GM12878 (cell line): ENCODE data around the gene SERPINF2. TPM values are rescaled to one million over a fixed set of nuclear protein-coding genes. Genes with fewer than 3 reads are reported as not detected.

Experiments used
- BRCA1 ChIP-seq: IDR thresholded peaks from 2 replicates; pipeline ENCODE4 v1.6.1; 2011; ENCODE audit warnings: low read depth, low read length, improper control_type of control experiment
- ESRRA ChIP-seq: IDR thresholded peaks from 2 replicates; pipeline ENCODE4 v1.6.1; 2012; ENCODE audit warnings: mild to moderate bottlenecking, low read length, improper control_type of control experiment
- MYC ChIP-seq: IDR thresholded peaks from 2 replicates; pipeline ENCODE4 v1.6.1; 2011; ENCODE audit warnings: mild to moderate bottlenecking, low read length, moderate library complexity, inconsistent platforms; ENCODE audit not compliant: insufficient read depth, insufficient replicate concordance, insufficient read length, severe bottlenecking
- NR2C2 ChIP-seq: IDR thresholded peaks from 2 replicates; pipeline ENCODE4 v1.6.1; 2011; ENCODE audit warnings: borderline replicate concordance, low read depth; ENCODE audit not compliant: control insufficient read depth, insufficient read length
- POLR2AphosphoS5 ChIP-seq: IDR thresholded peaks from 2 replicates; pipeline ENCODE4 v1.6.1; 2011; ENCODE audit warnings: mild to moderate bottlenecking, low read length, inconsistent platforms
- SMARCA5 ChIP-seq: fragments of 450-650 bp; IDR thresholded peaks from 2 replicates; pipeline ENCODE4 v1.6.1; 2017; ENCODE audit warnings: mild to moderate bottlenecking
- YY1 ChIP-seq: IDR thresholded peaks from 2 replicates; pipeline ENCODE4 v1.6.1; 2011; ENCODE audit warnings: low read depth, mild to moderate bottlenecking, low read length
- ZNF217 ChIP-seq: fragments of 450-650 bp; IDR thresholded peaks from 2 replicates; pipeline ENCODE4 v1.6.1; 2017; ENCODE audit warnings: antibody characterized with exemption, mild to moderate bottlenecking
- ZNF274 ChIP-seq: IDR thresholded peaks from one replicate; pipeline ENCODE4 v1.8.0; 2011; ENCODE audit not compliant: insufficient read length, insufficient read depth
- polyA plus RNA-seq, 11 experiments: library from polyadenylated mRNA; depleted of rRNA in 4 of 11; unstranded in 6 of 11; stranded (reverse) in 5 of 11; fragments of >200 nt; fragmentation: Nextera tagmentation in 4 of 11; fragmentation: Illumina TruSeq in 1 of 11; extraction: Ambion mirVana in 4 of 11; extraction: Trizol in 1 of 11; gene quantifications; 1 replicate in 1 of 11; 2 replicates in 10 of 11; pipeline versions ENCODE4 v1.2.1 to v1.2.3, GENCODE V29; 2011 to 2016; ENCODE audit warnings: inconsistent platforms in 2 of 11, missing spikeins in 2 of 11, low read depth in 1 of 11
- total RNA-seq, 4 experiments: library from RNA; depleted of rRNA in 3 of 4; stranded (reverse); fragments of >200 nt in 3 of 4; fragmentation: Illumina TruSeq in 1 of 4; extraction: Trizol in 1 of 4; gene quantifications; 2 replicates each; pipeline versions ENCODE4 v1.2.1 to v1.2.3, GENCODE V29; 2013 to 2021
- TF ChIP-seq, protein P1 (sequence below): IDR thresholded peaks from 2 replicates; pipeline ENCODE4 v1.6.1; 2011; ENCODE audit warnings: low read depth, mild to moderate bottlenecking, low read length, moderate library complexity, borderline replicate concordance; ENCODE audit errors: extremely low read depth
- TF ChIP-seq, protein P2 (sequence below): IDR thresholded peaks from 2 replicates; pipeline ENCODE4 v1.6.1; 2011; ENCODE audit warnings: mild to moderate bottlenecking, low read depth, low read length, moderate library complexity; ENCODE audit not compliant: insufficient replicate concordance
- TF ChIP-seq, protein P3 (sequence below), 3 experiments: IDR thresholded peaks in 2 of 3; conservative IDR thresholded peaks in 1 of 3; 2 replicates each; pipeline ENCODE4 v1.5.1; 2011; ENCODE audit warnings: low read depth in 3 of 3, low read length in 3 of 3, mild to moderate bottlenecking in 3 of 3, control low read depth in 2 of 3, moderate library complexity in 2 of 3, inconsistent platforms in 1 of 3, mixed read lengths in 1 of 3; ENCODE audit not compliant: control insufficient read depth in 2 of 3, insufficient read depth in 1 of 3; ENCODE audit errors: extremely low read depth in 1 of 3
- TF ChIP-seq, protein P4 (sequence below): fragments of 450-650 bp; IDR thresholded peaks from 2 replicates; pipeline ENCODE4 v1.6.1; 2017; ENCODE audit warnings: antibody characterized with exemption, mild to moderate bottlenecking, moderate library complexity
- TF ChIP-seq, protein P5 (sequence below): IDR thresholded peaks from 2 replicates; pipeline ENCODE4 v1.6.1; 2012; ENCODE audit warnings: low read depth, low read length, improper control_type of control experiment

The SERPINF2 gene
- total and polyA plus RNA-seq, 10 of the 15 experiments (the other 5 are each of a cell fraction or from before 2014, with no cell fraction given) = 0.04 to 0.21 (median 0.12) TPM; not detected in 6

DNA sequence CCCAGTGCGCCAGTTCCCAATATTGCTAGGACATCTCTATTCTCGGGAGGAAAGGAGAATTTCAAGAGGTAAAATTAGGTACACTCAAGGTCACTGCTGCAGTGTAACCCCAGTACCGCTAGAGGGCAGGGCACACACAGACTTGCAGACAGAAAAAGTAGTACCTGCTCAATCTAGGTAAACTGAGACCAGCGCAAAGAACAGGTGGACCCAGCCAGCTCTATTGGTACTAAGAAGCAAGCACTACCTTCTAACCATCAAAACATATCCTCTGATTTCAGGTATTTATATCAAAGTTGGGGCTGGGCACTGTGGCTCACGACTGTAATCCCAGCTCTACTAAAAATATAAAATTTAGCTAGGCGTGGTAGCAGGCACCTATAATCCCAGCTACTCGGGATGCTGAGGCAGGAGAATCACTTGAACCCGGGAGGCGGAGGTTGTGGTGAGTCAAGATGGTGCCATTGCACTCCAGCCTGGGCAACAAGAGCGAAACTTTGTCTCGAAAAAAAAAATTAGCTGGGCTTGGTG, 21.8 kb upstream of the SERPINF2 start (continued):
- no peak for TF ChIP-seq MYC
- TF ChIP-seq ZNF274 = no peak
- TF ChIP-seq BRCA1 = no peak
- TF ChIP-seq, protein P1, sequence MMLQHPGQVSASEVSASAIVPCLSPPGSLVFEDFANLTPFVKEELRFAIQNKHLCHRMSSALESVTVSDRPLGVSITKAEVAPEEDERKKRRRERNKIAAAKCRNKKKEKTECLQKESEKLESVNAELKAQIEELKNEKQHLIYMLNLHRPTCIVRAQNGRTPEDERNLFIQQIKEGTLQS = no peak
- TF ChIP-seq POLR2AphosphoS5 = no peak
- TF ChIP-seq NR2C2 = no peak
- TF ChIP-seq ESRRA = peak; percentile 88; the same call in 1 of the 2 replicates
- TF ChIP-seq, protein P2, sequence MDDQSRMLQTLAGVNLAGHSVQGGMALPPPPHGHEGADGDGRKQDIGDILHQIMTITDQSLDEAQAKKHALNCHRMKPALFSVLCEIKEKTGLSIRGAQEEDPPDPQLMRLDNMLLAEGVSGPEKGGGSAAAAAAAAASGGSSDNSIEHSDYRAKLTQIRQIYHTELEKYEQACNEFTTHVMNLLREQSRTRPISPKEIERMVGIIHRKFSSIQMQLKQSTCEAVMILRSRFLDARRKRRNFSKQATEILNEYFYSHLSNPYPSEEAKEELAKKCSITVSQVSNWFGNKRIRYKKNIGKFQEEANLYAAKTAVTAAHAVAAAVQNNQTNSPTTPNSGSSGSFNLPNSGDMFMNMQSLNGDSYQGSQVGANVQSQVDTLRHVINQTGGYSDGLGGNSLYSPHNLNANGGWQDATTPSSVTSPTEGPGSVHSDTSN = no peak
- TF ChIP-seq, protein P3, sequence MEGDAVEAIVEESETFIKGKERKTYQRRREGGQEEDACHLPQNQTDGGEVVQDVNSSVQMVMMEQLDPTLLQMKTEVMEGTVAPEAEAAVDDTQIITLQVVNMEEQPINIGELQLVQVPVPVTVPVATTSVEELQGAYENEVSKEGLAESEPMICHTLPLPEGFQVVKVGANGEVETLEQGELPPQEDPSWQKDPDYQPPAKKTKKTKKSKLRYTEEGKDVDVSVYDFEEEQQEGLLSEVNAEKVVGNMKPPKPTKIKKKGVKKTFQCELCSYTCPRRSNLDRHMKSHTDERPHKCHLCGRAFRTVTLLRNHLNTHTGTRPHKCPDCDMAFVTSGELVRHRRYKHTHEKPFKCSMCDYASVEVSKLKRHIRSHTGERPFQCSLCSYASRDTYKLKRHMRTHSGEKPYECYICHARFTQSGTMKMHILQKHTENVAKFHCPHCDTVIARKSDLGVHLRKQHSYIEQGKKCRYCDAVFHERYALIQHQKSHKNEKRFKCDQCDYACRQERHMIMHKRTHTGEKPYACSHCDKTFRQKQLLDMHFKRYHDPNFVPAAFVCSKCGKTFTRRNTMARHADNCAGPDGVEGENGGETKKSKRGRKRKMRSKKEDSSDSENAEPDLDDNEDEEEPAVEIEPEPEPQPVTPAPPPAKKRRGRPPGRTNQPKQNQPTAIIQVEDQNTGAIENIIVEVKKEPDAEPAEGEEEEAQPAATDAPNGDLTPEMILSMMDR (IDR thresholded peaks at IDR 0.05 in 2 of 3, conservative IDR thresholded peaks at IDR 0.05 in 1 of 3; ENCODE audit: control insufficient read depth in 2 of 3, extremely low read depth in 1 of 3, insufficient read depth in 1 of 3, low read depth in 3 of 3, low read length in 3 of 3) = peak; percentile 96 to 98 (median 97)
- TF ChIP-seq, protein P4, sequence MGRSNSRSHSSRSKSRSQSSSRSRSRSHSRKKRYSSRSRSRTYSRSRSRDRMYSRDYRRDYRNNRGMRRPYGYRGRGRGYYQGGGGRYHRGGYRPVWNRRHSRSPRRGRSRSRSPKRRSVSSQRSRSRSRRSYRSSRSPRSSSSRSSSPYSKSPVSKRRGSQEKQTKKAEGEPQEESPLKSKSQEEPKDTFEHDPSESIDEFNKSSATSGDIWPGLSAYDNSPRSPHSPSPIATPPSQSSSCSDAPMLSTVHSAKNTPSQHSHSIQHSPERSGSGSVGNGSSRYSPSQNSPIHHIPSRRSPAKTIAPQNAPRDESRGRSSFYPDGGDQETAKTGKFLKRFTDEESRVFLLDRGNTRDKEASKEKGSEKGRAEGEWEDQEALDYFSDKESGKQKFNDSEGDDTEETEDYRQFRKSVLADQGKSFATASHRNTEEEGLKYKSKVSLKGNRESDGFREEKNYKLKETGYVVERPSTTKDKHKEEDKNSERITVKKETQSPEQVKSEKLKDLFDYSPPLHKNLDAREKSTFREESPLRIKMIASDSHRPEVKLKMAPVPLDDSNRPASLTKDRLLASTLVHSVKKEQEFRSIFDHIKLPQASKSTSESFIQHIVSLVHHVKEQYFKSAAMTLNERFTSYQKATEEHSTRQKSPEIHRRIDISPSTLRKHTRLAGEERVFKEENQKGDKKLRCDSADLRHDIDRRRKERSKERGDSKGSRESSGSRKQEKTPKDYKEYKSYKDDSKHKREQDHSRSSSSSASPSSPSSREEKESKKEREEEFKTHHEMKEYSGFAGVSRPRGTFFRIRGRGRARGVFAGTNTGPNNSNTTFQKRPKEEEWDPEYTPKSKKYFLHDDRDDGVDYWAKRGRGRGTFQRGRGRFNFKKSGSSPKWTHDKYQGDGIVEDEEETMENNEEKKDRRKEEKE = no peak
- TF ChIP-seq, protein P5, sequence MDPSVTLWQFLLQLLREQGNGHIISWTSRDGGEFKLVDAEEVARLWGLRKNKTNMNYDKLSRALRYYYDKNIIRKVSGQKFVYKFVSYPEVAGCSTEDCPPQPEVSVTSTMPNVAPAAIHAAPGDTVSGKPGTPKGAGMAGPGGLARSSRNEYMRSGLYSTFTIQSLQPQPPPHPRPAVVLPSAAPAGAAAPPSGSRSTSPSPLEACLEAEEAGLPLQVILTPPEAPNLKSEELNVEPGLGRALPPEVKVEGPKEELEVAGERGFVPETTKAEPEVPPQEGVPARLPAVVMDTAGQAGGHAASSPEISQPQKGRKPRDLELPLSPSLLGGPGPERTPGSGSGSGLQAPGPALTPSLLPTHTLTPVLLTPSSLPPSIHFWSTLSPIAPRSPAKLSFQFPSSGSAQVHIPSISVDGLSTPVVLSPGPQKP = no peak
- peak; percentile 79 for TF ChIP-seq SMARCA5
- TF ChIP-seq YY1 = peak; percentile 42; the same call in 1 of the 2 replicates
- TF ChIP-seq ZNF217 = no peak
